Glutamatergic neuron (in vitro differentiated cells): ENCODE results near the gene CNOT8. TPM values are rescaled to one million over a fixed set of nuclear protein-coding genes. Genes with fewer than 3 reads are reported as not detected.
"Not testable (repeated sequence)": the region's sequence is repeated elsewhere in the genome, so short reads cannot be mapped to it uniquely, and the experiment has no call there.

ENCODE experiments used
- DNase-seq: peaks from one replicate; pipeline ENCODE4 v3.0.0; 2022
- H3K27ac Mint-ChIP-seq: one replicate; pipeline ENCODE4 v1.8.0; 2020; ENCODE audit warnings: mild to moderate bottlenecking, mixed read lengths, inconsistent platforms; ENCODE audit not compliant: unreplicated experiment
- H3K27me3 Mint-ChIP-seq: one replicate; pipeline ENCODE4 v1.8.0; 2020; ENCODE audit warnings: mild to moderate bottlenecking, moderate library complexity, mixed read lengths, inconsistent platforms; ENCODE audit not compliant: unreplicated experiment
- H3K36me3 Mint-ChIP-seq: one replicate; pipeline ENCODE4 v1.8.0; 2020; ENCODE audit warnings: mild to moderate bottlenecking, mixed read lengths, inconsistent platforms; ENCODE audit not compliant: unreplicated experiment
- H3K4me1 Mint-ChIP-seq: one replicate; pipeline ENCODE4 v1.8.0; 2020; ENCODE audit warnings: mild to moderate bottlenecking, low read depth, mixed read lengths, inconsistent platforms; ENCODE audit not compliant: unreplicated experiment
- H3K4me3 Mint-ChIP-seq: one replicate; pipeline ENCODE4 v1.8.0; 2020; ENCODE audit warnings: mild to moderate bottlenecking, mixed read lengths, inconsistent platforms; ENCODE audit not compliant: unreplicated experiment
- H3K9me3 Mint-ChIP-seq: one replicate; pipeline ENCODE4 v1.8.0; 2020; ENCODE audit warnings: mild to moderate bottlenecking, moderate library complexity, mixed read lengths, inconsistent platforms; ENCODE audit not compliant: unreplicated experiment
- total RNA-seq: library from RNA; stranded (reverse); fragmentation: NEBNext Ultra II Directional; extraction: Animal tissue kit (Norgen Biotek cat#: 25700); gene quantifications from one replicate; pipeline ENCODE4 v1.2.1, GENCODE V29; 2021; ENCODE audit not compliant: unreplicated experiment
- TF ChIP-seq, protein P1 (sequence below): fragments of 200-600 bp; sonication (generic); IDR thresholded peaks from one replicate; pipeline ENCODE4 v1.5.0; 2021; ENCODE audit not compliant: partially characterized antibody, unreplicated experiment

Gene CNOT8
- total RNA-seq, 1 donor from 2014 or later, result 54.7 TPM

DNA sequence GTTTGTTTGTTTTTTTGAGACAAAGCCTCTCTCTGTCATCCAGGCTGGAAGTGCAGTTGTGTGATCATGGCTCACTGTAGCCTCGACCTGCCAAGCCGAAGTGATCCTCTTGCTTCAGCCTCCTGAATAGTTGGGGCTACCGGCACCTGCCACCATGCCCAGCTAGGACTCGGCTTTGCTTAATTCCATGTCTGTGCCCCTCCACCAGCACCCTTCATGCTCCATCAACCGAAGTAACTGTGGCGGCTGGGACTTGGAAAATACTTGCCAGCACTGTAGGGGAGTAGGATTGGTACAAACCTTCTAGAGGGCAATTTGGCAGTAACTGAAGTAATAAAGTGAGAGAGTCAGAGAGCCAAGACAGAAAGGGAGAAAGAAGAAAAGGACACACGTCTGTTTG lies 27.0 kb upstream of the CNOT8 start:
- H3K9me3 Mint-ChIP-seq, result no peaks in the 10 kb centered on the region
- no peak for DNase-seq
- no peak overlapping the region for H3K27ac Mint-ChIP-seq
- H3K4me1 Mint-ChIP-seq, result peaks cover 4% of the 10 kb centered on the region
- TF ChIP-seq, protein P1, sequence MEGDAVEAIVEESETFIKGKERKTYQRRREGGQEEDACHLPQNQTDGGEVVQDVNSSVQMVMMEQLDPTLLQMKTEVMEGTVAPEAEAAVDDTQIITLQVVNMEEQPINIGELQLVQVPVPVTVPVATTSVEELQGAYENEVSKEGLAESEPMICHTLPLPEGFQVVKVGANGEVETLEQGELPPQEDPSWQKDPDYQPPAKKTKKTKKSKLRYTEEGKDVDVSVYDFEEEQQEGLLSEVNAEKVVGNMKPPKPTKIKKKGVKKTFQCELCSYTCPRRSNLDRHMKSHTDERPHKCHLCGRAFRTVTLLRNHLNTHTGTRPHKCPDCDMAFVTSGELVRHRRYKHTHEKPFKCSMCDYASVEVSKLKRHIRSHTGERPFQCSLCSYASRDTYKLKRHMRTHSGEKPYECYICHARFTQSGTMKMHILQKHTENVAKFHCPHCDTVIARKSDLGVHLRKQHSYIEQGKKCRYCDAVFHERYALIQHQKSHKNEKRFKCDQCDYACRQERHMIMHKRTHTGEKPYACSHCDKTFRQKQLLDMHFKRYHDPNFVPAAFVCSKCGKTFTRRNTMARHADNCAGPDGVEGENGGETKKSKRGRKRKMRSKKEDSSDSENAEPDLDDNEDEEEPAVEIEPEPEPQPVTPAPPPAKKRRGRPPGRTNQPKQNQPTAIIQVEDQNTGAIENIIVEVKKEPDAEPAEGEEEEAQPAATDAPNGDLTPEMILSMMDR, result no peak
- H3K36me3 Mint-ChIP-seq, result no peaks in the 10 kb centered on the region
- peaks cover 4% of the 10 kb centered on the region for H3K27me3 Mint-ChIP-seq
- no peak overlapping the region for H3K4me3 Mint-ChIP-seq

DNA sequence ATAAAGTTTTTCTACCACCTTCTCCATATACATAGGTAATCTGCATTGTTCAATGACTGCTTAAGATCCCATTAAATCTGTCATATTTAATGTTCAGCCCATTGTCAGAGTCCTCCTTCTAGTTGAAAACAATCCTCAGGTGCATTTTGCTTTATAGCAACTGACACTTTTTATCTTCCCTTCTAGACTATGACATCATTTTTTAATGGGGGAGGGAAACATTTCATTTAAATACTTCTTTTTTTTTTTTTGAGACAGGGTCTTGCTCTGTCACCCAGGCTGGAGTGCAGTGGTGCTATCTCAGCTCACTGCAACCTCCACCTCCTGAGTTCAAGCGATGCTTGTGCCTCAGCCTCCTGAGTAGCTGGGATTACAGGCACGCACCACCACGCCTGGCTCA lies 25.6 kb upstream of the CNOT8 start:
- H3K27ac Mint-ChIP-seq, H3K4me1 Mint-ChIP-seq, DNase-seq, H3K27me3 Mint-ChIP-seq, H3K9me3 Mint-ChIP-seq, H3K36me3 Mint-ChIP-seq, H3K4me3 Mint-ChIP-seq: not testable (repeated sequence)

DNA sequence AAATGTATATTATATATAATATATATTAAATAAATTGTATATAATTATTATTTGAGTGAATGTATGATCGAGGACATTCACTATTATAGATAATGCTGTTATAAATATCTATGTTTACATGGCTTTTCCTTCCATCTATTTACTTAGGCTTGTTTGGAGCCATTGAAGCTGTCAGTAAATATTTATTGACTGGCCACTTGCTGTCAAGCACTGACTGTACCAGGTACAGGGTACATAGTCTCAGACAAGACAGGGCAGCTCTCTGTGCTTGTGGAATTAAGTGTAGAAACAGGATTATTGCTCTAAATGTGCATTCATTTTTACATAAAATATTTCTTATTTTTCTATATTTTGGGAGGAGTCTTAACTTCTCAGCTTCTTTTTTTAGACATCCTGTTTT lies 24.4 kb upstream of the CNOT8 start:
- TF ChIP-seq, protein P1, result no peak
- Mint-ChIP-seq H3K27ac (no peak overlapping the region), H3K4me1 (peaks cover 4% of the 10 kb centered on the region), H3K27me3 (peaks cover 1% of the 10 kb centered on the region), H3K4me3 (no peak overlapping the region), H3K9me3 (no peaks in the 10 kb centered on the region), H3K36me3 (no peaks in the 10 kb centered on the region)
- DNase-seq, result no peak

DNA sequence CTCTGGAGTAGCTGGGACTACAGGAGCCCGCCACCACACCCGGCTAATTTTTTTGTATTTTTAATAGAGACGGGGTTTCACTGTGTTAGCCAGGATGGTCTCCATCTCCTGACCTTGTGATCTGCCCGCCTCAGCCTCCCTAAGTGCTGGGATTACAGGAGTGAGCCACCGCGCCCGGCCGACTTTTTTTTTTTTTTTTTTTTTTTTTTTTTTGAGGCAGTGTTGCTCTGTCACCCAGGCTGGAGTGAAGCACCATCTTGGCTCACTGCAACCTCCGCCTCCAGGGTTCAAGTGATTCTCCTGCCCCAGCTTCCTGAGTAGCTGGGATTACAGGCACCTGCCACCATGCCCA lies 22.8 kb upstream of the CNOT8 start:
- DNase-seq, H3K4me1 Mint-ChIP-seq, H3K27me3 Mint-ChIP-seq, H3K9me3 Mint-ChIP-seq, H3K36me3 Mint-ChIP-seq, H3K4me3 Mint-ChIP-seq, H3K27ac Mint-ChIP-seq: not testable (repeated sequence)

DNA sequence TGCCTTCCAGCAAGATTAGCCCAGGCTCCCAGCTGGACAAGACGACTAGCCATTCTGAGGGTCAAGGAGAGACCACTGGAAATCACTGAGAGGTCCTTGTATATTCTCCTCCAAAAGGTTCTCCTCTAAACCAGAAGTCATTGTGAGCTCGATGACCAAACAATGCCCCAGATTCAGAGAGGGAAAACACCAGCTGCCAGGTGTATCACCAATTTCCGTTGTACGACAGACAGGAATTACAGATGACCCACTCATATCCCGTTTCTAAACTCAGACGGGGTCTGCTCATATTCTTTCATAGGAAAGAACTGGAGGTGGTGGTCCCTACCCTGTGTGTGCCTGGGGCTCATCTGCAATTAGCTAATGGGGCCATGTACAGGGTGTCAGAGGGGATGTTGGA lies 22.2 kb upstream of the CNOT8 start:
- H3K27ac Mint-ChIP-seq, result no peak overlapping the region
- H3K36me3 Mint-ChIP-seq, result no peaks in the 10 kb centered on the region
- peaks cover 1% of the 10 kb centered on the region for H3K27me3 Mint-ChIP-seq
- H3K9me3 Mint-ChIP-seq, result no peaks in the 10 kb centered on the region
- peaks cover 4% of the 10 kb centered on the region for H3K4me1 Mint-ChIP-seq
- TF ChIP-seq, protein P1, result no peak
- H3K4me3 Mint-ChIP-seq, result no peak overlapping the region
- no peak for DNase-seq

DNA sequence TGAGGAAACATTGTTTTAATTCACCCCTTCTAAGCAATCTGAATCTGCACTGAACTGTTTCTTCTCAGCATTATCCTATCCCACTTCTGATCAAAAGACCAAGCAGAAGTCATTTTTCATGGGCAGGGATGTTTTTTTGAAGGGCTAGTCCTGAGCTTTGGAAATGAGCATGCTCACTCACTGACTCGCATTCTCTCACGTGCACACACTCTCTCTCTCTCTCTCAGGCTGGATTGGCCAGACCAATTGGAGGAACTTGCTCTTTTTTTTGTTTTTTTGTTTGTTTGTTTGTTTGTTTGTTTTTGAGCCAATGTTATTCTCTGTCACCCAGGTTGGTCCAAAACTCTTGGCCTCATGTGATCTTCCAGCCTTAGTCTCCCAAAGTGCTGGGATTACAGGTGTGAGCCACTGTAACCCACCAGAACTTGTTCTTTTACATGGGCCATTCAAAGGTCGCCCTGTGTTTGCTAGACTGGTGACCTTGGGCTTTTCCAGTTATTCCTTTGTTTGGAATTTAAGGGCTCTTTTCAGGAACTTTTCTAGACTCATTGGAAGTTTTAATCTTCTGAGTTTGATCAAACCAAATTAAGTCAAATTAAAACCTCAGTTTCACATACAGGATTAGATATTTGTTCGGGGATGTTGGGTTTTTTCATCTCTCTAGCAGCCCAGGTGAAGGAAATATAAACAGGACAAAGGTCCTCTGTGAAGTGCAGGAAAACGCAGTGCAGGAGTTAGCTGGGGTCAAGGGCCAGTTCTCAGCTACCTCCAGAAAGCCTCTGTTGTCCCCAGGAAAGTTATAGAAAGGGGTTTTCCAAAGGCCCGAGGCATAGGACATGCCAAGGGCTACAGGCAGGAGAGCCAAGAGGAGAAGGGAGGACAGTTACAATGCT lies 21.2 kb upstream of the CNOT8 start:
- Mint-ChIP-seq H3K4me1 (peaks cover 4% of the 10 kb centered on the region), H3K36me3 (no peaks in the 10 kb centered on the region), H3K27ac (no peak overlapping the region), H3K27me3 (peaks cover 1% of the 10 kb centered on the region), H3K4me3 (no peak overlapping the region), H3K9me3 (no peaks in the 10 kb centered on the region)
- DNase-seq, result no peak
- TF ChIP-seq, protein P1, result no peak
